CD1c-positive myeloid dendritic cell (primary cell): Measurements from ENCODE around the gene CDK11A.
A peak's percentile ranks its signal among the peaks of the same experiment; 100 is the strongest.
"Not testable (repeated sequence)": the region's sequence is repeated elsewhere in the genome, so short reads cannot be mapped to it uniquely, and the experiment has no call there.

Experiments used
- DNase-seq: peaks from one replicate; pipeline ENCODE4 v3.0.0-alpha.2; 2016; ENCODE audit errors: extremely low spot score

CDK11A gene

DNA sequence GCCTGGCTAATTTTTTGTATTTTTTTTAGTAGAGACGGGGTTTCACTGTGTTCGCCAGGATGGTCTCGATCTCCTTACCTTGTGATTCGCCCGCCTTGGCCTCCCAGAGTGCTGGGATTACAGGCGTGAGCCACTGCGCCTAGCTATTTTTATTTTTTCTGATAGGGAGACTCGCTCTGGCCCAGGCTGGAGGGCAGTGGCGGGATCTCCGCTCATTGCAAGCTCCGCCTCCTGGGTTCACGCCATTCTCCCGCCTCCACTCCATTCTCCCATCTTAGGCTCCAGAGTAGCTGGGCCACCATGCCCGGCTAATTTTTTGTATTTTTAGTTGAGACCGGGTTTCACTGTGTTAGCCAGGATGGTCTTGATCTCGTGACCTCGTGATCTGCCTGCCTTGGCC is 1.9 kb upstream of the CDK11A start:
- DNase-seq = not testable (repeated sequence)

DNA sequence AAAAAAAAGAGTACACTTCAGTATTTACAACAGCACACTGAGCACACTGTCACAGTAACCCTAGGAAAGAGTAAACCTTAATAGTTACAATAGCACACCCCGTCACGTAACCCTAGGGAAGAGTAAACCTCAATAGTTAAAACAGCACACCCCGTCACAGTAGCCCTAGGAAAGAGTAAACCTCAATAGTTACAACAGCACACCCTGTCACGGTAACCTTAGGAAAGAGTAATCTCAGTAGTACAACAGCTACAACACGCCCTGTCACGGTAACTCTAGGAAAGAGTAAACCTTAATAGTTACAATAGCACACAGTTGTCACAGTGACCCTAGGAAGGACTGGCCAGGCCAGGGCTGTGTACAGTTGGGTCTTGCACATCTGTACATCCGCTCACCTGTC is 3.0 kb downstream of the CDK11A start:
- no peak for DNase-seq

DNA sequence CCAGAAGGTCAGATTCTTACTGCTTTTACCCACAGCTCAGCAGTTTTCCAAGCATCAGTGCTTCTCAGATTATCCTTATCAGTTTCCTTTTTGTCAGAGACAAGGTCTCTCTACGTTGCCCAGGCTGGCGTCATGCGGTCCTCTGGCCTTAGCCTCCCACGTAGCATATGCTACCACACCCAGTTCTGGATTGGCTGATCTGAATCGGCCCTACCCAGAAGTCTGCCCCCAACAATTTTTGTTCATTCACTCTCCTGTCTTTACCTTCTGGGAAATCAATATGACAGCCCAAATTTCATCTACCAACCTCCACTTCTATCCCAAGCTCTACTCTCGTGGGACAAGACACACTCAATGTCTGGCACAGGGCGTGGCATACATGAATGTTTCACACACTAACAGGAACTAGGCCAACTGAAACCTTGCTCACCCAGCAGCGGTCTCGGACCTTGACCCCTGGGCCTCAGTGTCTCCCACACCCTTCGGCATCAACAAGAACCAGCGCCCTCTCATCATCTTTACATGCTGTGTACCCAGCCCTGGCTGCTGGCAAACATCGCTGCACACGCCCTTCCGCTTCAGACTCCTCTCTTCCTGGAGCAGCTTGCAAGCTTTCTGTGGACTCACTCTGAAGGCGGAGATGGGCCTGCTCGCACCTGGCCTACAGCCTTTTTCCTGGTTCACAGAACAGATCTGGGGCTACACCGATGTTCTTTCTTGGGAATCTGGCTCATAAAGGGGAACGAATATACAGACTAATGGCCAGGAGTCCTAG is 8.9 kb downstream of the CDK11A start:
- DNase-seq = not testable (repeated sequence)

DNA sequence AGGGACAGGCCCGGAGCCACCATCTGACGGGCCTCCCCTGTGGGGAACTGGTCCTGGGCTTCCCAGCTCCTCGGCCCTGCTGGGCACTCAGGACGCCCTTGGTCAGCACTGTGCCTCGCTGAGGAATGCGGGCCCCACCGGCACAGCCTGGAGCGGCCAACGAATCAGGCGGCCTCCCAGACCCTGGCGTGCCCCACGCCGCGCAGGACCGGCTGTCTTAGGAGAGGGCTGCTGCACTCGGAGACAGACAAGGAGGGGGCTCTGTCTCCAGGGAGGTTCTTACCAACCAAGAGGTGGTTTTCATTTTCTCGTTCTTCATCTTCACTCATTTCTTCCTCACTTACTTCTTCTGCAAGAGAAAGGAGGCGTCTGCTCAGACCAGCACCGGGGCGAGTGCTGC is 16.3 kb downstream of the CDK11A start:
- DNase-seq = not testable (repeated sequence)

DNA sequence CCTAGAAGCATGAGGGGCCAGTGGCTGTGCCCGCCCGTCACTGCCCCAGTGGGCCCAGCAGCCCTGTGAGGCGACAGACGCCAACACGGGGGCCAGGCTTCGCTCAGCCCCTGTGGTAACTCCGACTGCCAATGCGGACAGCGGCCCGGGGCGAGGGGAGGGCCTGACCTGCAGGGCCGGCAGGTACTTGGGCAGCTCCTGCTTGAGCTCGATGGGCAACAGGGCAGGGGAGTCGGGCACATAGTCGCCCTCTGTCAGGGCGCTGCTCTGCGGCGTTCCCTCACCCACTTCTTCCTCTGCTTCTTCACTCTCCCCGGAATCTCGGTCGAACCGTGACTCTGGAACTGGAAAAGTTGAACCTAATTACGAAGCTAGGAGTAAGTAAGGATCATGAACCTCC is 16.9 kb downstream of the CDK11A start:
- DNase-seq = not testable (repeated sequence)

DNA sequence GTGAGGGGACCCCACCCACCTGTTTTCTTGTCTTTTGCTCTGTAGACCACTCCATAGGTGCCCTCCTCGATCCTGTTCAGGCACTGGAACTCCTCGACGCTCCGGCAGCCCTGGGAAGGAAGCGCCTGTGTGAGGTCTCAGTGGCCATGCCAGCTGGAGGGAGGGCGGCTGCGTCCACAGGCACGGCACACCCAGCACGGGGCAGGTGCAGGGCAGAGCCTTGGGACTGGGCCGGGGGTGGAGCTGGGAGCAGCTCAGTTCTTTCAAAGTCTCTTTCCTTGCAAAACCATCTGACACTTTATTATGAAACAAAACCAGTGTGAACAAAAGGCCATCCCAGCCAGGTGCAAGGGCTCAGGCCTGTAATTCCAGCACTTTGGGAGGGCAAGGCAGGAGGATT is 18.5 kb downstream of the CDK11A start:
- not testable (repeated sequence) for DNase-seq

DNA sequence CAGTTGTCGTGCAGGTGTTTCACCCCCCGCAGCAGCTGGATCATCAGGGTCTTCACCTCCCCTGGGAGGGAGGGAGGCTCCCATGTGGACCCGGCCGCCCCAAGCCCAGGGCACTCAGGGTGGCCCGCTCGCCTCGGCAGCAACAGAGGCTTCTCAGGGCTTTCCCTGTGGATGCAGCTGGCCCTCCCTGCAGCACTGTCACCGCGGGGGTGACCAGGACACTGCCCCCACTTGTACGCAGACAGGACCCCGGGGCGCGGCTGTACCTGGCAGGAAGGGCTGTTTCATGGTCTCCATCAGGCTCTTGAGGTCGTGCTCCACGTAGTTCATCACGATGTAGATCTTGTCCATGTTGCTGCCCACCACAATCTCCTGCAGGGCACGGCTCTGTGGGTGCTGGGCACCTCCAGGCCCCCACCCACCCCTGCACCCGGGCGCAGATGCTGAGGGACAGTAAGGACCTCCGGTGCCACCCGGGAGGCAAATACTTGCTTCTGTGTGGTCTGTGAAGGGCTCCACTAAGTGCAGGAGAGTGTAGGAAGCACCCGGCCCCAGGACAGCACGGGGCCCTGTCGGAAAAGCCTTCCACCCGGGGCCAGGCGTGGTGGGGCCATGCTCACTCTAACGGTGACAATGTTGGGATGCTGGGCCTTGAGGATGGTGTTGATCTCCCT is 19.7 kb downstream of the CDK11A start:
- DNase-seq = not testable (repeated sequence)

DNA sequence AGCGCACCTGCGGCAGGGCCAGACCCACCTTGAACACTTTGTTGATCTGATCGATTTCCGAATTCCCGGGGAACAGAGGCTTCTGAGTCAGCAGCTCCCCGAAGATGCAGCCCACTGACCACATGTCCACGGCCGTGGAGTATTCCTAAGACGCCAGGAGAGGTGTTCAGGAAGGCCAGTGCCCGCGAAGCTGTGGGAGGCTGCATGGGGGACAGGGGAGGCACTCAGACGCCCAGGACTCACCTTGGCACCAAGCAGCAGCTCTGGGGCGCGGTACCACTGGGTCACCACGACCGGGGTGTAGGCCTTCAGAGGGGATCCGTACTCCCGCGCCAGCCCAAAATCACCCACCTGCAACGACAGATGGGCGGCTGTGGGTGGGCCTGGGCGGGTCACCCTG is 20.4 kb downstream of the CDK11A start:
- no peak for DNase-seq

DNA sequence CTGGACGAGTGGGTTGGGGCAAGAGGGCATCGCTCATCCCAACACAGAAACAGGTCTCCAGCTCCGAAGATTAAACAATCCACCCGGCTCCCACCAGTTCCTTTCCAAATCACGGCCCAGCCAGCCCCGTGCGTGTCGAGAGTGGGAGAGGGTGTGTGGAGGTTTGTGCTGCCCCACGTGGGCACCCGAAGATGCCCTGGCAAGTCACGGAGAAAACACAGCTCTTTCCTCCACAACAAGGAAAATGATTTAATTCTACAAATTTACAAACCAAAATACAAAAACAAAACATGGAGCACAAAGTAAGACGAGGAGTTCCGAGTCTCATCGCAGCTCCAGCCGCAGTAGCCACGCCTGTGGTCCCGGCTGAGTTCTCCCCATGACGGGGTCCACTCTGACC is 21.7 kb downstream of the CDK11A start:
- DNase-seq = not testable (repeated sequence)

DNA sequence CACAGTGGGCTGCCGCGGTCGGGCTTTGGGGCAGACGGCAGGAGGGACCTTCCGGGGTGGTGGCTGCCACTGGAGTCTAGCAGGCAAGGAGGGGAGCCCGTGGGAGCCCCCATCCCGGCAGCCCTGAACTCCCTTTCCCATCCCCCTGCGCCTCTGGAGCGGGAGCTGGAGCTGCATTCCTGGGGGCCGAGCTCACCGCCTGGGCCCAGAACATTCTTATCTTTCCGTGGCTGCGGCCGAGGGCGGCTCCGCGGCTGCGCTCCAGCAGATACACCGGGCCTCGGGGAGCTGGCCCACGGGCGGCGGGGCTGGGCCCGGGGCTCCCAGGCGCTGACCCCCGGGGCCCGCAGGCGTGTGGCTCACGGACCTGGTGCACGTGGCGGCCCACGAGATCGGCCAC is 23.6 kb downstream of the CDK11A start:
- DNase-seq = not testable (repeated sequence)

DNA sequence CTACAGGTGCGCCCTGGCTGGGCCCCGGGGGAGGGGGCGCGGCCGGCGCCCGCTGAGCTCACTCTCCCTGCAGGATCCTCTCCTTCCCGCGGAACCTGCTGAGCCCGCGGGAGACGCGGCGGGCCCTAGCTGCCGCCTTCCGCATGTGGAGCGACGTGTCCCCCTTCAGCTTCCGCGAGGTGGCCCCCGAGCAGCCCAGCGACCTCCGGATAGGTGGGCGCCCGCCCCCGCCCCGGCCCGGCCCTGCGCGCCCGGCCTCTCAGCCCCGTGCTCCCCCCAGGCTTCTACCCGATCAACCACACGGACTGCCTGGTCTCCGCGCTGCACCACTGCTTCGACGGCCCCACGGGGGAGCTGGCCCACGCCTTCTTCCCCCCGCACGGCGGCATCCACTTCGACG is 24.1 kb downstream of the CDK11A start:
- not testable (repeated sequence) for DNase-seq

DNA sequence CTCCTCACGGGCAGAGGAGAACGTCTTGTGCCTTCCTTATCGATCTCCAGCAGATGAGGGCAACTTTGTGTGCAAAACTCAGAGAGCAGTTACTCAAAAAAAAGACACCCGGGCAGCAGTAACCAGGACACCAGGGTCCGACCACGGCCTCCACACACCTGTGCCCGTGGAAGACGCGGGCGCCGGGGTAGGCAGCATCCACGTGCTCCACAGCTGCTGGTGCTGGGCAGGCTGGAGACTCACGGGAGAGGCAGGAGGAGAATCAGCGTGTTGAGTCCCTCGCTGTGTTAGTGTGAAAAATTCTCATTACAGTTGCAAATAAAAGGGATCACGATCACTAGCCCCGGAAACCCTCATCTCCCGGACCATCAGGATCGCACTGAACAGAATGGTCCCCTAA is 25.1 kb downstream of the CDK11A start:
- DNase-seq = not testable (repeated sequence)

DNA sequence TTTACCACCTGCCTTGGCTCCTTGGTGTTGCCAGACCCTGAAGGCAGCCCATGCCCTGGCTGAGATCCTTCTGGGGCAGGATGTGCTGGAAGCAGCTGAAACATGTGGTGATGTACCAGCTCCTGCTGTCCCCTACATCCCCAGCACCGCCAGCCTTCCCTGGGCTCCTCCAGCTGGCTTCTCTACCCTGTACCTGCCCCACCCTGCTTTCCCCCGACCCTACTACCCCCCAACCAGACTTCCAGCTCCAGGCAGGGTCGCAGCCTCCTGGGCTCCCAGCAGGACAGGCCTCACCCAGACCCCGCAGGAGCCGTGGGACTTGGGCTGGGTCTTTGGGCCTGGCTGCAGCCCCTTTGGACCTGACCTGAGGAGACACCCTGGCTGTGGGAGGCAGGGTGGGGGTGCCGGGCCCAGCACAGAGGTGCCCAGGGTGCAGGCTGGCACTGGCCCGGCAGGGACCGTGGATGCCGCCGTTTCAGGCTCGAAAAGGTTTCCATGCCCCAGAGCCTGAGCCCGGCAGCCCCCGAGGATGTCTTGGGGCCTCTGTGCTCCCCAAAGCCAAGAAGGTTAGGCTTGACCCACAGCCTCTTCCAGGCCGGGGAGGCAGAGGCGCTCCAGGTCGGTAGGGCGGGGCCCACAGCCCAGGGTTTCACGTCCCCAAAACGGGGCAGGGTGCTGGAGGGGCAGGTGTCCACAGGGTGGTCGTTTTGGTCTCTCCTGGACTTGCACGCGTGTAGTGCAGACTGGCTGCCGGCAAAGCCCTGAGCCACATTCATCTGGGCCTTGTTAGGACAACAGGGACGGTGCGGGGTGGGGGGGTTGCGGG is 26.6 kb downstream of the CDK11A start:
- DNase-seq = not testable (repeated sequence)

DNA sequence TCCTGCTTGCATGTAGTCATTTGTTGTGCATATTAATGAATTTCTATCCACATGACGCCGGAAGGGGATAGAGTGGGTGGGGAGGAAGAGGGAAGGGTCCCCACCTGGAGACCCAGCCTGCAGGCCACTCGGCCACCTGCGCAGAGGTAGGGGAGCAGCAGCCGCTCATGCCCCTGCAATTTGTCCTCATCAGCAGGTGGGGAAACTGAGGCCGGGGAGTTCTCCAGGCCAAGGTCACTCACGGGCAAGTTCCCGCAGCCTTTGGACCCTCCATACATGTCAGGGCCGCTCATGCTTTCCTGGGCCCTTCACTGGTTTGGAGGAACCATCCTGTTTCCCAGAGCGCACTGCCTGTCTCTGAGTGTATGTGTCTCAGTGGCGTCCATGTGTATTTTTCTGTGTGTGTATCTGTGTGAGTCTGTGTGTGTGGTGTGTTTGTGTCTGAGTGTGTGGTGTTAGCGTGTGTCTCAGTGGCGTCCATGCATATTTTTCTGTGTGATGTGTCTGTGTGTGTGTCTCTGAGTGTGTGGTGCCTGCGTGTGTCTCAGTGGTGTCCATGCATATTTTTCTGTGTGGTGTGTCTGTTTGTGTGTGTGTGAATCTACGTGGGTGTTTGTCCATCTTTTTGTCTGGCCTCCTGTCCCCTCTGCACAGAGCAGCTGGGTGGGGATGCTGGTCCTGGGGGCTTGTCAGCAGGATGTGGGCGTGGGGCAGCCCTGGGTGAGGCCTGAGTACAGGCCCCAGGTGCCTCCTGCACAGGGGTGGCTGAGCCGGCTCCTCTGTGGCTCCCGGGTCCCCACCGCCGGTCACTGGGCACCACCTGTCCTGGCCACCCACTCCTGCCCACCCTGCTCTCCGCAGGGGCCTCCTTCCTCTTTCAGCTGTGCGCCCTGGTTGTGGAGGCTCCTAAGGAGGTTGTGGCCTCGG is 27.5 kb downstream of the CDK11A start:
- not testable (repeated sequence) for DNase-seq

DNA sequence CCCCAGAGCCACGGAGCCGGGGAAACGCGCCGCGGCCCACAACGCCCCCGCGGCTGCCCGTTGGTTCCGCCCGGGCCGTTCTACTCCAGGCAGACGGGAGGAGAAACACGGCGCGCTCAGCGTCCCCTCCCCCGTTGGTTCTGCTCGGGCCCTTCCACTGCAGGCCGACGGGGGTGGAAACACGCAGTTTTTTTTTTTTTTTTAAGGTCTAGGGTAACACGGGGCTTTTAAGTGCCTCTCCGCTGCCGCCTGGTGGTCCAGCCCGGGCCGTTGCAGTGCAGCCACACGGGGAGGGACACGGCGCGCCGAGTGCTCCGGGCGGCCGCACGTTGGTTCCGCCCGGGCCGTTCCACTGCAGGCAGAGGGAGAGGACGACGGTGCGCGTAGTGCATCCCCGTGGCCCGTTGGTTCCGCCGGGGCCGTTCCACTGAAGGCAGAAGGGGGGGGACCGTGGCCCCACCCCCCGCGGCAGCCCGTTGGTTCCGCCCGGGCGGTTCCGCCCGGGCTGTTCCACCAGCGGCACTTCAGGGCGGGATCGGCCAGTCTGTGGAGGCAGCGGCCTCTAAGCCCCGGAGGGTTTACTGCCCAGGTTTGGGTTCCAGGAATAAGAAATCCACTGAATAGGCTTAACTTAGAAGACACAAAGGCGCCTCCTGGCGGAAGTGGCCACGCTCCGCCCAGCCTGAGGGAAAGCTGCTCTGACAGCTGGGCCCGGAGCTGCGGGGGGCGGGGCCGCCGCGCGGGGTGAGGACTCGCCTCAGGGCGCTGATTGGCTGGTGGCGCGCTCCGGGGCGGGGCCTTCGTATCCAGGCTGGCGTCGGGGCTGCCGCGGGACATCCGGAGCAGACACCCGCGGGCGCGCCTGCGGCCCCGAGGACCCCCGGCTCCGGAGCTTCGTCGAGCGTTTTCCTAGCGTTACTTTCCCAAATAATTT is 31.2 kb downstream of the CDK11A start, which contains the start of gene SLC35E2B:
SLC35E2B (minus strand) TSS at position 82 of the 934 bp plus-strand sequence. CDS start 16,096 bp downstream, outside the sequence.
- DNase-seq = peak; percentile 95

DNA sequence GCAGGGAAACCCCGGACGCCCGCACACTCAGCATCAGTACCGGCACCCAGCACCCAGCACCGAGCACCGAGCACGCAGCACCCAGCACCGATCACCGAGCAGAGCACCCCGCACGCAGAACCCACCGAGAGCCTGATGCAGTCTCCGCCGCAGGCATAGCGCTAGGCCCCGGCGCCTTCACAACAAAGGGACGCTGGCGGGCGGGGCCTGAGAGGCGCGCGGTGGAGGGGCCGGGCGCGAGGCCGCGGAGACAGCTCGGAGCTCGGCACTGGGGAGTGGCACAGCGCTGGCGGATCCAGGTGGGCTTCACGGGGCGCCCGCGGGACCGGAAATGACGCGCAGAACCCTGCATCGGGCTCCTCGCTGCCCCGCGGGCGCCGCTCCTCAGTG is 31.8 kb downstream of the CDK11A start:
- peak; percentile 69 for DNase-seq

DNA sequence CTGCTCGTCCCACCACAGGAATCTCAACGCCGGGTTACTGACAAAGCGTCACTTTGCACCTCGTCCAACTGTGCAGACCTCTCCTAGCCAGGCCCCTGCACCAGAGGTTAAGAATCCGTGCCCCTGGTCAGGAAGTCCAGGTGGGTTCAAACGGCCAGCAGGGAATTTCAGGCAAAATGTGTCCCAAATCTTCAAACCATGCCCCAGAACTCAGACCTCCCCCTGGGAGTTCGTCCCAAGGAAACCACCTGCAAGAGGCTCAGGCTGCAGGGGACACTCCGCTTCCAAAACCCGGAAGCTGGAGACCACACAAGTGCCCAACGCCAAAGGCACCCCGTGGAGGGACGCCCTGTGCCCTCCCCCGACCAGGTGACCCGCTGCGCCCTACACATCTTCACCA is 32.7 kb downstream of the CDK11A start:
- DNase-seq = not testable (repeated sequence)

DNA sequence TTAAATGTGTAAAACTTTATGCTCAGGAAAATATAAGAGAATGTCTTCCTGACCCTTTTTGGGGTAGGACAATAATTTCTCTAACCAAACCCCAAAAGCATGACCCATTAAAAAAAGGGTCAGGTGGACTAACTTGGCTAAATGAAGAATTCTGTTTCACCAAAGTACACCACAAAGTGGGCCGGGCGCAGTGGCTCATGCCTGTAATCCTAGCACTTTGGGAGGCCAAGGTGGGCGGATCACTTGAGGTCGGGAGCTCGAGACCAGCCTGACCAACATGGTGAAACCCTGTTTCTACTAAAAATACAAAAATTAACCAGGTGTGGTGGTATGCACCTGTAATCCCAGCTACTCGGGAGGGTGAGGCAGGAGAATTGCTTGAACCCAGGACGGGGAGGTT is 34.6 kb downstream of the CDK11A start:
- DNase-seq = not testable (repeated sequence)

DNA sequence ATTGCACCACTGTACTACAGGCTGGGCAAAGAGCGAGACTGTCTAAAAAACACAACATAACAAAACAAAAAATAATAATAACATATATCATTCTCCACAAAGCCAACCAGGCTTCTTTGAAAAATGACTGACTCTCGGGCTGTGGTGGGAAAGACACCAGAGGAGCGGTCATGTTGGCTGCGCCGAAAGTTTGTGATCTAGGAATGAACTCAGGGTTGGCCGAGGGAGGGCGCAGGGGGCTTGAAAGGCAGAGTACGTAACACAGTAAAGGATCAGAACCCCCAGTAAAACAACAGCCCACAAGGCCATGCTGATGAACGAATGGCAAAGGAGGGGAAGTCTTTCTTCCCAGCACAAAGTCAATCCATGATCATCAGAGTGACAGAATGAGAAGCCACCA is 36.3 kb downstream of the CDK11A start:
- DNase-seq = no peak
